K562 (cell line): ENCODE results near the gene CHST8. TPM values are rescaled to one million over a fixed set of nuclear protein-coding genes. Genes with fewer than 3 reads are reported as not detected.

Source experiments
- CAMTA2 ChIP-seq: fragments of 250-450 bp; sonication (Bioruptor Pico); conservative IDR thresholded peaks from 2 replicates; pipeline ENCODE4 v1.5.1; 2022
- CXXC5 ChIP-seq: fragments of 250-450 bp; sonication (Bioruptor Pico); IDR thresholded peaks from 2 replicates; pipeline ENCODE4 v1.8.0; 2022; ENCODE audit warnings: inconsistent platforms, mild to moderate bottlenecking, moderate library complexity
- FIP1L1 ChIP-seq: fragments of 200-400 bp; formaldehyde crosslinking; IDR thresholded peaks from 2 replicates; pipeline ENCODE4 v1.6.1; 2018; ENCODE audit warnings: mild to moderate bottlenecking, low read depth, low read length; ENCODE audit not compliant: poor library complexity, severe bottlenecking
- IRF9 ChIP-seq: fragments of 450-650 bp; IDR thresholded peaks from 2 replicates; pipeline ENCODE4 v1.6.1; 2016; ENCODE audit warnings: missing biosample characterization, missing genetic modification characterization
- JUND ChIP-seq, 2 experiments: IDR thresholded peaks; 2 replicates in 1 of 2; 3 replicates in 1 of 2; pipeline ENCODE4 v1.6.1; 2011; ENCODE audit warnings: borderline replicate concordance in 2 of 2, low read depth in 2 of 2, low read length in 2 of 2, improper control_type of control experiment in 1 of 2, missing biosample characterization in 1 of 2, missing genetic modification characterization in 1 of 2, missing genetic modification reagents in 1 of 2
- L3MBTL2 ChIP-seq: fragments of 450-650 bp; IDR thresholded peaks from 2 replicates; pipeline ENCODE4 v1.6.1; 2016; ENCODE audit warnings: mild to moderate bottlenecking, moderate library complexity
- NRF1 ChIP-seq, 2 experiments: fragments of 450-650 bp; IDR thresholded peaks in 1 of 2; conservative IDR thresholded peaks in 1 of 2; 2 replicates each; pipeline ENCODE4 v1.6.1; 2014; ENCODE audit warnings: mild to moderate bottlenecking in 2 of 2
- RB1 ChIP-seq: fragments of 450-650 bp; IDR thresholded peaks from 2 replicates; pipeline ENCODE4 v1.6.1; 2017; ENCODE audit warnings: low read depth, mild to moderate bottlenecking
- SMC3 ChIP-seq: conservative IDR thresholded peaks from 2 replicates; pipeline ENCODE4 v1.6.1; 2011; ENCODE audit warnings: low read depth, low read length, improper control_type of control experiment; ENCODE audit not compliant: insufficient read depth
- SOX6 ChIP-seq: fragments of 450-650 bp; IDR thresholded peaks from 2 replicates; pipeline ENCODE4 v1.6.1; 2014; ENCODE audit warnings: mild to moderate bottlenecking
- SREBF1 ChIP-seq: fragments of 150-350 bp; IDR thresholded peaks from 2 replicates; pipeline ENCODE4 v1.6.1; 2014; ENCODE audit warnings: antibody characterized with exemption, low read depth, low read length, borderline replicate concordance
- STAG1 ChIP-seq: sonication (generic); formaldehyde crosslinking; IDR thresholded peaks from 2 replicates; pipeline ENCODE4 v1.5.0; 2020; ENCODE audit warnings: missing genetic modification reagents, borderline replicate concordance
- ZFP36 ChIP-seq: fragments of 150-350 bp; IDR thresholded peaks from 2 replicates; pipeline ENCODE4 v1.6.1; 2018; ENCODE audit warnings: low read length, low read depth; ENCODE audit not compliant: partially characterized antibody
- ZNF24 ChIP-seq: fragments of 450-650 bp; IDR thresholded peaks from 2 replicates; pipeline ENCODE4 v1.6.1; 2016
- polyA plus RNA-seq, 8 experiments: library from polyadenylated mRNA; depleted of rRNA in 4 of 8; stranded (reverse) in 5 of 8; unstranded in 3 of 8; fragments of >200 nt; fragmentation: Nextera tagmentation in 2 of 8; fragmentation: Illumina TruSeq in 1 of 8; extraction: Ambion mirVana in 2 of 8; extraction: Trizol in 1 of 8; gene quantifications; 2 replicates each; pipeline versions ENCODE4 v1.2.1 to v1.2.3, GENCODE V29; 2011 to 2014; ENCODE audit warnings: inconsistent platforms in 1 of 8, missing spikeins in 1 of 8
- total RNA-seq, 7 experiments: library from RNA; depleted of rRNA in 6 of 7; stranded (reverse); fragments of >200 nt in 6 of 7; fragmentation: Illumina TruSeq in 2 of 7; extraction: Trizol in 2 of 7; gene quantifications; 2 replicates each; pipeline versions ENCODE4 v1.2.1 to v1.2.3, GENCODE V29; 2011 to 2021; ENCODE audit warnings: low replicate concordance in 1 of 7
- TF ChIP-seq, protein P1 (sequence below), 2 experiments: IDR thresholded peaks; 2 replicates each; pipeline ENCODE4 v1.6.1; 2011; ENCODE audit warnings: borderline replicate concordance in 1 of 2, control low read depth in 1 of 2, low read depth in 1 of 2, low read length in 1 of 2, mild to moderate bottlenecking in 1 of 2, mixed read lengths in 1 of 2, moderate library complexity in 1 of 2; ENCODE audit not compliant: insufficient read depth in 1 of 2, insufficient read length in 1 of 2, poor library complexity in 1 of 2, severe bottlenecking in 1 of 2; ENCODE audit errors: extremely low read depth in 1 of 2
- TF ChIP-seq, protein P2 (sequence below), 2 experiments: fragments of 450-650 bp; formaldehyde crosslinking in 1 of 2; IDR thresholded peaks; 2 replicates each; pipeline versions ENCODE4 v1.4.0 to v1.6.1; 2014 to 2020; ENCODE audit warnings: mild to moderate bottlenecking in 2 of 2, borderline replicate concordance in 1 of 2, low read depth in 1 of 2

The CHST8 gene
- total and polyA plus RNA-seq, 9 of the 15 experiments (the other 6 are each of a cell fraction or from before 2014, with no cell fraction given), result 0.11 TPM; not detected in 8

DNA sequence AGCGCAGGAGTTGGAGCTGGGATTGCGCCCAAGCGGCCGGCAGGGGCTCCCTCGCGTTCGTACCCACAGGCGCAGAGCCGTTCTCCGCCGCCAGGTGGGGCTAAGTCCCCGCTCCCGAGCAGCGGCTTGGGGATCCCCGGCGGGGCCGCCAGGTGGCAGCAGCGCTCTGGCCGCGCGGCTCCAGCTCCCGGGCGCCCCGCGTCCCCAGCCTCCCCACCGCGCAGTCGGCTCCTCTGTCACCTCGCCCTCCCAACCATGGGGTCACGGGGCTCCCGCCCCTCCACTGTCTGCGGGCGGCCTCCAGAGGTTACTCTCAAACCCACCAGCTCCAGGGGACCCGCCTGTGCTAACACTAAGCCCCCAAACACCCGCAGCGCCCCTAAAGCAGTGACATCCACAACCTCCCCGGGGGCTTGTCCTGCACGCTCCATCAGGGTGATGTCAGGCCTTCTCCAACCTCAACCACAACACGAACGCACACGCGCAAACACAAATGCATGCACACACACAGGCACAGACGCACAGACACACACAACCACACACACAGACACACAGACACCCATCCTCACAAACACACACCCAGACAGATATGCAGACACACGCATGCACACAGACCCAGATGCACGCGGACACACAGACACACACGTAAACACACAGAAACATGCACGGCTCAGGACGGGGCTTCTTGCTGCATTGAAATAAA lies 156.5 kb downstream of the CHST8 start (continued):
- no peak for TF ChIP-seq IRF9 (tag)
- TF ChIP-seq RB1, result peak; percentile 98
- peak; percentile 92 for TF ChIP-seq FIP1L1
- TF ChIP-seq NRF1 (conservative IDR thresholded peaks at IDR 0.05 in 1 of 2, IDR thresholded peaks at IDR 0.05 in 1 of 2), result peak in 1 of 2 experiments; percentile 48; a peak in 2 of 4 replicates
- peak; percentile 34; the same call in 1 of the 2 replicates for TF ChIP-seq ZNF24
- peak; percentile 4 for TF ChIP-seq ZFP36
- TF ChIP-seq CXXC5 (CRISPR knock-in tag), result peak; percentile 51; the same call in 1 of the 2 replicates
- TF ChIP-seq, protein P1, sequence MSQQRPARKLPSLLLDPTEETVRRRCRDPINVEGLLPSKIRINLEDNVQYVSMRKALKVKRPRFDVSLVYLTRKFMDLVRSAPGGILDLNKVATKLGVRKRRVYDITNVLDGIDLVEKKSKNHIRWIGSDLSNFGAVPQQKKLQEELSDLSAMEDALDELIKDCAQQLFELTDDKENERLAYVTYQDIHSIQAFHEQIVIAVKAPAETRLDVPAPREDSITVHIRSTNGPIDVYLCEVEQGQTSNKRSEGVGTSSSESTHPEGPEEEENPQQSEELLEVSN (IDR thresholded peaks at IDR 0.05; ENCODE audit: borderline replicate concordance in 1 of 2, extremely low read depth in 1 of 2, insufficient read depth in 1 of 2, insufficient read length in 1 of 2, low read depth in 1 of 2, low read length in 1 of 2, poor library complexity in 1 of 2, severe bottlenecking in 1 of 2), result peak in 1 of 2 experiments; percentile 9
- TF ChIP-seq JUND (IDR thresholded peaks at IDR 0.05; ENCODE audit: borderline replicate concordance, low read depth, low read length), result peak; percentile 46
- no peak; the same call in 2 of the 3 replicates for TF ChIP-seq JUND (tag; IDR thresholded peaks at IDR 0.05; ENCODE audit: borderline replicate concordance, low read depth, low read length)
- TF ChIP-seq SREBF1, result 0 out of 2 replicates have a peak, but pooled peaks have one; percentile 33
- TF ChIP-seq SMC3, result peak; percentile 100
- TF ChIP-seq, protein P2, sequence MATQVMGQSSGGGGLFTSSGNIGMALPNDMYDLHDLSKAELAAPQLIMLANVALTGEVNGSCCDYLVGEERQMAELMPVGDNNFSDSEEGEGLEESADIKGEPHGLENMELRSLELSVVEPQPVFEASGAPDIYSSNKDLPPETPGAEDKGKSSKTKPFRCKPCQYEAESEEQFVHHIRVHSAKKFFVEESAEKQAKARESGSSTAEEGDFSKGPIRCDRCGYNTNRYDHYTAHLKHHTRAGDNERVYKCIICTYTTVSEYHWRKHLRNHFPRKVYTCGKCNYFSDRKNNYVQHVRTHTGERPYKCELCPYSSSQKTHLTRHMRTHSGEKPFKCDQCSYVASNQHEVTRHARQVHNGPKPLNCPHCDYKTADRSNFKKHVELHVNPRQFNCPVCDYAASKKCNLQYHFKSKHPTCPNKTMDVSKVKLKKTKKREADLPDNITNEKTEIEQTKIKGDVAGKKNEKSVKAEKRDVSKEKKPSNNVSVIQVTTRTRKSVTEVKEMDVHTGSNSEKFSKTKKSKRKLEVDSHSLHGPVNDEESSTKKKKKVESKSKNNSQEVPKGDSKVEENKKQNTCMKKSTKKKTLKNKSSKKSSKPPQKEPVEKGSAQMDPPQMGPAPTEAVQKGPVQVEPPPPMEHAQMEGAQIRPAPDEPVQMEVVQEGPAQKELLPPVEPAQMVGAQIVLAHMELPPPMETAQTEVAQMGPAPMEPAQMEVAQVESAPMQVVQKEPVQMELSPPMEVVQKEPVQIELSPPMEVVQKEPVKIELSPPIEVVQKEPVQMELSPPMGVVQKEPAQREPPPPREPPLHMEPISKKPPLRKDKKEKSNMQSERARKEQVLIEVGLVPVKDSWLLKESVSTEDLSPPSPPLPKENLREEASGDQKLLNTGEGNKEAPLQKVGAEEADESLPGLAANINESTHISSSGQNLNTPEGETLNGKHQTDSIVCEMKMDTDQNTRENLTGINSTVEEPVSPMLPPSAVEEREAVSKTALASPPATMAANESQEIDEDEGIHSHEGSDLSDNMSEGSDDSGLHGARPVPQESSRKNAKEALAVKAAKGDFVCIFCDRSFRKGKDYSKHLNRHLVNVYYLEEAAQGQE (IDR thresholded peaks at IDR 0.05; ENCODE audit: borderline replicate concordance), result peak; percentile 96
- TF ChIP-seq, protein P2 (CRISPR knock-in tag; IDR thresholded peaks at IDR 0.05; ENCODE audit: low read depth), result no peak
- TF ChIP-seq SOX6, result 0 out of 2 replicates have a peak, but pooled peaks have one; percentile 40
- TF ChIP-seq CAMTA2, result no peak
- peak; percentile 99 for TF ChIP-seq STAG1 (CRISPR knock-in tag)
- peak; percentile 23; the same call in 1 of the 2 replicates for TF ChIP-seq L3MBTL2
